Suppressor macrophage treated with lipopolysaccharide for 1 hour (primary cell): ENCODE measurements around the gene SPATA17.

Experiments used
- DNase-seq, 3 donors: peaks; one replicate each; pipeline ENCODE4 v3.0.0-alpha.2; 2020 to 2022

SPATA17 gene

DNA sequence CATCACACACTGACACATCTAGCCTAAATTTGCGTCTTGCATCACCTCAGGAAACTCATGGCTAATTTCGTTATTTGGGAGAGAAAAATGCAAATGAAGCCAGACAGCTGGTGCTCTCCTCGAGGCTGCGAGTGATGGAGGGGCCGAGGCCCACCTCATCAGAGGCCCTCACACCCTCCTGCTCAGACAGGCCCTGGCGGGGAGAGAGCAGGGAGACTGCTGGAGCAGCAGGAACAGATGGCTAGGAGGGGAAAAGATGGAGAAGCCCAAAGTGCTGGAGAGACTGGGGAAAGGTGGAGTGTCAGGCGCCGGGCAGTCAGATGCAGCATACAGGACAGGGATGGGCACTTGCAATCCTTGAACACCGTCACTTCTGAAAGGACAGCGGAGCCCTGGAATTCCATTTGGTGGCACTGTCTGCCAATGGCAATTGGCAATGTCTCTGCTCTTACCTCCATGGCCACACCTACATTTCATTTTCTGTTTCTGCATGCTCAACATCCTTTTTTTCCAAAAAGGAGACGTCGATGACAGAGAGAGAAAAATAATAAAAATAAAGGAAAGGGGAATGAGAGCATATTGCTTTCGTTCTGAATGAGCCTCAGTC is 286.2 kb downstream of the SPATA17 start:
- DNase-seq = no peak

DNA sequence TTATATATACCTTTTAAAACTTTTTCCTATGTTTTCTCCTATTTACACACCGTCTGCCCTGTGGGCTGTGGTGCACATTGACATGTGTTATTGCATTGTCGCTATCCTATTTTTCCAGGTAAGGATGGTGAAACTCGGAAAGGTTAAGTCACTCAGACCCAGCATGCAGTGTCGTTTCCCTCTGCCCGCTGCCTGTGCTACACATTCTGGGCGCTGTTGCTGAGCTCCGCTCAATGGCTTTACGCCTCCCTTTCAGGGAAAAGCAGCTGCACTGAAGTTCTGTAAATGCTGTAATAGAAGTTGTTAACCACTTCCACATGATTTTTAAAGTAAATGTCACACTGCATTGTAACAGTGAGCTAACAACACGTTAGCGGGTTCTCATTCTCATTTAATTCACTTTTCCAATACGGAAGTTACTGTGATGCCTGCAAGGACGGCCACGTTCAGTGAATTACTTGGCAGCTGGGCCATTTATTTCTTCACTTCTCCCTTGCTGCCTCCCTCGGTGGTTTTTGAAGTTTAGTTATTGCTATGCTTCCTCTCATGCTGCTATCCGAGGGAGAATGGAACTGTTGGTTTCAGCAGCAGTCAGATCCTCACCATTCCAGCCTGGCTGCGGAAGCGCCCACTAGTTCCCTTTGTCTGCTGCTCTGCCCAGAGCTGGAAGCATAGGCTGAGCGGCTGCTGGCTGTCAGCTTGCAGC is 288.7 kb downstream of the SPATA17 start:
- no peak for DNase-seq
